Measurements from ENCODE around the gene ZNF451.

- TF ChIP-seq CTCF (IDR thresholded peaks at IDR 0.05) (no peak), ZFX (IDR thresholded peaks at IDR 0.05; ENCODE audit: borderline replicate concordance) (no peak)
Observed at GRCh38 chr6:57127763-57128162, 37.8 kb downstream of the ZNF451 start.

Measured in 22Rv1 (cell line).